ENCODE results near the gene CIAO2A.
"Not testable (repeated sequence)": the region's sequence is repeated elsewhere in the genome, so short reads cannot be mapped to it uniquely, and the experiment has no call there.

CIAO2A gene

DNA sequence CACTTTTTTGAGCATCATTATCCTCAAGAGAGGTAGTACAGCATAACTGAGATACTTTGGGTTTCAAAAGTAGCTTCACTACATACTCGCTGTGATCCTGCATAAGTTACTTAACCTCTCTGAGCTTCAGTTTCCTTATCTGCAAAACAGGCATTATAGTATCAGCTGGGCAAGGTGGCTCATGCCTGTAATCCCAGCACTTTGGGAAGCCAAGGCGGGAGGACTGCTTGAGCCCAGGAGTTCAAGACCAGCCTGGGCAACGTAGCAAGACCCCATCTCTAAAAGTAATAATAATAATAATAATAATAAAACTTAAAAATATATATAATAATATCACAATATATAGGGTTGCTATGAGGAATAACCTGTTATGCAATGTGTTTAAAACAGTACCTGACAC, 10.9 kb downstream of the CIAO2A start:
- Histone ChIP-seq H3K9me3 (ENCODE audit: low read length) (peaks cover under 1% of the 10 kb centered on the region), H2AFZ (ENCODE audit: low read depth, low read length) (no peak overlapping the region), H3K4me1 (ENCODE audit: insufficient read depth, low read length) (no peaks in the 10 kb centered on the region), H3K27me3 (ENCODE audit: insufficient read depth, low read length) (no peaks in the 10 kb centered on the region), H3K4me3 (ENCODE audit: low read length) (no peak overlapping the region), H3K36me3 (ENCODE audit: insufficient read depth, low read length) (peaks cover 26% of the 10 kb centered on the region)

DNA sequence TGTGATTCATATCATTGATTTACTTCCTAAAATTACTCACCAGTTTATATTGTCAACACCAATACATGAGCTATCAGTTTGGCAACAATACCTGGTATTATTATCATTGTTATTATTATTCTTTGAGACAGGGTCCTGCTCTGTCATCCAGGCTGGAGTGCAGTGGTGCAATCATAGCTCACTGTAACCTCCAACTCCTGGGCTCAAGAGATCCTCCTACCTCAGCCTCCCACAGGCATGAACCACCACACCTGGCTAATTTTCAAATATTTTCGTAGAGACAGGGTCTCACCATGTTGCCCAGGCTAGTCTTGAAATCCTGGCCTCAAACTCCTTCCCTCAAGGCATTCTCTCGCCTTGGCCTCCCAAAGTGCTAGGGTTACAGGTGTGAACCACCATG, 20.1 kb downstream of the CIAO2A start:
- peaks cover 28% of the 10 kb centered on the region for H3K36me3 ChIP-seq (ENCODE audit: insufficient read depth, low read length)
- not testable (repeated sequence) for H3K27me3 ChIP-seq (ENCODE audit: insufficient read depth, low read length); H2AFZ ChIP-seq (ENCODE audit: low read depth, low read length); H3K9me3 ChIP-seq (ENCODE audit: low read length); H3K4me3 ChIP-seq (ENCODE audit: low read length); H3K4me1 ChIP-seq (ENCODE audit: insufficient read depth, low read length)

DNA sequence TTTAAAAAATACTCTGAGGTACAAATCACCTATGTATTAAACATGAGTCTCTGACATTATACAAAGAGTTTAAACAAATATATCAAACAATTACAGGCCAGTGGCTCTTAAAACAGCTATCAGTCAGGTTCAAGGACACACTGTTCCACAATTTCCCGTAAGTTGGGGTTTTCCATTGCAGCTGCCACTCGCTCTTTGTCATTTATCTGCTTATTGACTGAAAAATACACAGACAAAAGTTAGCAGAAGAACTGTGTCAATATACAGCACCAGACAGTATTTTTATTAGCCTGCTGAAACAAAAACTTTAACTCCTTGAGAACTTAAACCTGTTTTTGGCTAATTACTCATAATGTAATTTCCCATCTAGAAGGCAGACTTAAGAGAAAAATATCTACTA, 20.8 kb downstream of the CIAO2A start:
- Histone ChIP-seq H2AFZ (ENCODE audit: low read depth, low read length) (no peak overlapping the region), H3K9me3 (ENCODE audit: low read length) (no peaks in the 10 kb centered on the region), H3K27me3 (ENCODE audit: insufficient read depth, low read length) (no peaks in the 10 kb centered on the region), H3K4me3 (ENCODE audit: low read length) (no peak overlapping the region), H3K4me1 (ENCODE audit: insufficient read depth, low read length) (no peaks in the 10 kb centered on the region), H3K36me3 (ENCODE audit: insufficient read depth, low read length) (peaks cover 28% of the 10 kb centered on the region)

DNA sequence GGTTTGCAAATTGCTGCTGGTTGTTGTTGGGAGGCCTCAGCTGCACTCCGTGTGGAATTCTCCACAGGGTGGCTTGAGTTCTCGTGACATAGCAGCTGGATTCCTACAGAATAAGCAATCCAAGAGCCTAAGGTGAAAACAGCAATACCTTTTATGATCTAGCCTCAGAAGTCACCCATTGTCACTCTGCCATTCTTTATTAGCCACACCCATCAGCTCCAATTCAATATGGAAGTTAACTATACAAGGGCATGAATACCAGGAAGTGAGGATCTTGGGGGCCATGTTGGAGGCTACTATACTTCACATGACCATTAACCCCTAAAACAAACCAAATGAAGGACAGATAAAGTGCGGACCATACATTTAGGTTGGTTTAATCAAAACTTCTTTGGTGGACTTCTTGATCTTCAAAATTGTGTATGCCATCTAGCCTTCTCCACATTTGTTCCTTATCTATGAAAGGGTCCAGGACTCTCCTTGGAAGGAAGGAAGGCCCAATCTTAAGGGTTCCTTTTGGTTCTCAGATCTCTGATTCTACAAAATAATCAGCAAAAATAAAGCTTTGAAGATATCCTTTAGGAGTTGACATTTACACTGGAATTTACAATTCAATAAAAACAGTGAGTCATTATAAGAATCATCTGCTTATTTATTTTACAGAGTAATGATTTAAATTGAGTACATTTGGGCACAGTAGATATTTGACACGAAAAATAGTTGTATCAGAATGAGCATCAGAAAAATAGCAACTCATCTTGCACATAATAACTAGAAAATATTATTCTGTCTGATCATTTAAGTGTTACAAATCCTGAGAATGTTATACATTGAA, 21.5 kb downstream of the CIAO2A start:
- H3K4me3 ChIP-seq (ENCODE audit: low read length): no peak overlapping the region
- no peaks in the 10 kb centered on the region for H3K4me1 ChIP-seq (ENCODE audit: insufficient read depth, low read length)
- H3K9me3 ChIP-seq (ENCODE audit: low read length): no peaks in the 10 kb centered on the region

DNA sequence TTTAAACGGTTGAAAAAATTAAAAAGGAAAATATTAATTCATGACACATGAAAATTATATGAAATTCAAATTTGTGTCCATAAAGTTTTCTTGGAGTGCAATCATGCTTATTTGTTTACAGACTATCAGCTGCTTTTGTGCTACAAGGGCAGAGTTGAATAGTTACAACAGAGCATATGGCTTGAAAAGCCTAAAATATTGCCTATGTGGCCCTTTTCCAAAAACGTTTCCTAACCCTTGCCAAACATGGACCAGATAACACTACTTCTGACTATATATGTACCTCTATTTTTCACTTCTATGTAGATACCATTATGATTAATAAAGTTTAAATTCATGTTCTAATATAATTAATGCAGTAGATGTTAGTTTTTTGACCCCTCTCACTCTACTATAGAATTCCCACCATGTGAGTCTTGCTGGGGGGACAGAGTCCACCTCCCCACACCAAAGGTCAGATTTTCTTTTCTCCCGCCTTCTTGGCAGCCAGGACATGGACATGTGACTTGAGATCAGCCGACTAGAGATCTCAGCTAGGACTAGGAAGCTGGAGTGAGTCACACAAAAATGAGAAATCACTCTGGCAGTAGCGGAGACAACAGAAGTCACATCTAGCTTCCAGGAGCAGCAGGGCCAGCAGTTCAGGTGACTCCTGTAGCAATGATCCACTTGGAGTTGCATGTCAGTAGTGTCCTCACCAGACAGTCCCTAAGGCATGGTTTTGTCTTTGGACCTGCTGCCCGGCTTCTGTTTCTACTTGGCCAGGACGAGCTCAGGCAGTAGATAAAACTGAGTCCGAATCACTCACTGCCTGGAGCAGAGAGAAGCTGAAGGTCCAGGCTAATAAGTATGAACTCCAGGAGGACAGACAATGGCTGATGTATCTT, 22.4 kb downstream of the CIAO2A start:
- no peak overlapping the region for H3K4me3 ChIP-seq (ENCODE audit: low read length)
- H2AFZ ChIP-seq (ENCODE audit: low read depth, low read length): no peak overlapping the region
- H3K36me3 ChIP-seq (ENCODE audit: insufficient read depth, low read length): peaks cover 28% of the 10 kb centered on the region
- H3K27me3 ChIP-seq (ENCODE audit: insufficient read depth, low read length): no peaks in the 10 kb centered on the region
- no peaks in the 10 kb centered on the region for H3K9me3 ChIP-seq (ENCODE audit: low read length)
- H3K4me1 ChIP-seq (ENCODE audit: insufficient read depth, low read length): no peaks in the 10 kb centered on the region

More for the DNA sequence above, 21.5 kb downstream of the CIAO2A start:
- Histone ChIP-seq H3K27me3 (ENCODE audit: insufficient read depth, low read length) (no peaks in the 10 kb centered on the region), H3K36me3 (ENCODE audit: insufficient read depth, low read length) (peaks cover 28% of the 10 kb centered on the region), H2AFZ (ENCODE audit: low read depth, low read length) (no peak overlapping the region)

DNA sequence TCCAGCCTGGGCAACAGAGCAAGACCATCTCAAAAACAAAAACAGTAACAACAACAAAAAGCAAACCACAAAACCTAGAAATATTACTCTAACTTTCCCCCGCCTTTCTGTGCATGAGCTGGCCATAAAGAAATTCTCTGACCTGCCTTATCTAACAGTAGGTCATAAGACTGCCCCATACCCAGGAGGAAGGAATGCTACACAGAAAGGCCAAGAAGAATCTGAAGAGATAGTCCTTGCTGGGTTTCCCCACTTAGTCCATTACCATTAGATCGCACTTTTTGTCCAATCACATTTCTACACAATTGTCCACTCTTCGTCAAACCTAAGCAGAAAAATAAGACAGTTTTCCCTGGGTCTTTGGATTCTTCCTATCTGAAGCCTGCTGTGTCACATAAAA, 23.5 kb downstream of the CIAO2A start:
- Histone ChIP-seq H3K4me3 (ENCODE audit: low read length) (no peak overlapping the region), H3K4me1 (ENCODE audit: insufficient read depth, low read length) (no peaks in the 10 kb centered on the region), H3K36me3 (ENCODE audit: insufficient read depth, low read length) (peaks cover 24% of the 10 kb centered on the region), H3K27me3 (ENCODE audit: insufficient read depth, low read length) (no peaks in the 10 kb centered on the region), H3K9me3 (ENCODE audit: low read length) (no peaks in the 10 kb centered on the region), H2AFZ (ENCODE audit: low read depth, low read length) (no peak overlapping the region)

DNA sequence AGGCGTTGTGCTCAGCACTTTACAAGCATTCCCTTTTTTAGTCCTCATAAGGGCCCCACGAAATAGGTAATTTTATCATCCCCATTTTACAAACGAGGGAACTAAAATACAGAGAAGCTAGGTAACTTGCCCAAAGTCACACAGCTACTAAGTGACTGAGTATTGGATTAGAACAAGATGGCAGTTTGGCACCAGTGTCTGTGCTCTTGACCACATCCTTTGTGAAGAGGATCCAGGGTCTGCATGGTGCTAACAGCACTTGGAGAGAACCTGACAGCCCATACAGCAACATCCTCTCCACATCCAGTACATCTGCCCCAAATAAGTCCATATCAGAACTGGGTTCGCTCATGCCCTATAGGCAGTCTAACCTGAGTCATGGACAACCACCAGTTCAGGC, 25.5 kb downstream of the CIAO2A start:
- Histone ChIP-seq H3K27me3 (ENCODE audit: insufficient read depth, low read length) (no peaks in the 10 kb centered on the region), H3K36me3 (ENCODE audit: insufficient read depth, low read length) (peaks cover 11% of the 10 kb centered on the region), H3K9me3 (ENCODE audit: low read length) (no peaks in the 10 kb centered on the region), H2AFZ (ENCODE audit: low read depth, low read length) (no peak overlapping the region), H3K4me1 (ENCODE audit: insufficient read depth, low read length) (no peaks in the 10 kb centered on the region), H3K4me3 (ENCODE audit: low read length) (no peak overlapping the region)

DNA sequence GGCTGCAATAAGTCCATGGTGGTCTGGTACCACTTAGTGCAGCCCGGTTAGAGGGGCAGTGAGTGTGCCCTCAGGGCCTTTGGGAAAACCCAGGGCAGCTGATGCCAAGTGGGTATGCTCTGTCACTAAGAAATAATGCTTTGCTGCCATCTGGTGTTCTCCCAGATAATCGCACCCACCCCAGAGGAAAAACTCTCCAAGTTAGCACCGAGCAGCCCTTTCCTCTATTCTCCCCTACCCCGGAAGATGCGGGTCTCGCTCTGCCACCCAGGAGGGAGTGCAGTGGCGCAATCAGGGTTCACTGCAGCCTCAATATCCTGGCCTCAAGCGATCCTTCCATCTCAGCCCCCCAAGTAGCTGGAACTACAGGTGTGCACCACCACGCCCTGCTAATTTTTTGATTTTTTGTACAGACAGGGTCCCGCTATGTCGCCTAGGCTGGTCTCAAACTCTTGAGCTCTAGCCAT, 26.0 kb downstream of the CIAO2A start:
- no peak overlapping the region for H2AFZ ChIP-seq (ENCODE audit: low read depth, low read length)
- no peaks in the 10 kb centered on the region for H3K27me3 ChIP-seq (ENCODE audit: insufficient read depth, low read length)
- H3K9me3 ChIP-seq (ENCODE audit: low read length): no peaks in the 10 kb centered on the region
- H3K4me3 ChIP-seq (ENCODE audit: low read length): no peak overlapping the region
- H3K4me1 ChIP-seq (ENCODE audit: insufficient read depth, low read length): no peaks in the 10 kb centered on the region
- H3K36me3 ChIP-seq (ENCODE audit: insufficient read depth, low read length): peaks cover 8% of the 10 kb centered on the region

DNA sequence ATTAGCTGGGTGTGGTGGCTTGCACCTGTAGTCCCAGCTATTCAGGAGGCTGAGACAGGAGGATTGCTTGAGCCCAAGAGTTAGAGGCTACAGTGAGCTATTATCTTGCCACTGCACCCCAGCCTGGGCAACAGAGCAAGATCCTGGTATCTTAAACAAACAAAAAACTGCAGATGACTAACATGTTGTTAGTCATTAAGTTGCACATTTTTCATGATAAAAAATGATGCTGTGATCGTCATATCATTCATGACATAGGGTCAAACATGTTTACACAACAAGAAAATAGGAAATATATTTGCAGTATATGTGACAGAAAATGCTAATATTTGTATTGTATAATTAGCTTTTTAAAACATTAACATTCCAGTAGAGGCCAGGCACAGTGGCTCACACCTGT, 27.2 kb downstream of the CIAO2A start:
- no peaks in the 10 kb centered on the region for H3K9me3 ChIP-seq (ENCODE audit: low read length)
- no peaks in the 10 kb centered on the region for H3K27me3 ChIP-seq (ENCODE audit: insufficient read depth, low read length)
- no peak overlapping the region for H3K4me3 ChIP-seq (ENCODE audit: low read length)
- H2AFZ ChIP-seq (ENCODE audit: low read depth, low read length): no peak overlapping the region
- no peaks in the 10 kb centered on the region for H3K4me1 ChIP-seq (ENCODE audit: insufficient read depth, low read length)
- peaks cover 4% of the 10 kb centered on the region for H3K36me3 ChIP-seq (ENCODE audit: insufficient read depth, low read length)

DNA sequence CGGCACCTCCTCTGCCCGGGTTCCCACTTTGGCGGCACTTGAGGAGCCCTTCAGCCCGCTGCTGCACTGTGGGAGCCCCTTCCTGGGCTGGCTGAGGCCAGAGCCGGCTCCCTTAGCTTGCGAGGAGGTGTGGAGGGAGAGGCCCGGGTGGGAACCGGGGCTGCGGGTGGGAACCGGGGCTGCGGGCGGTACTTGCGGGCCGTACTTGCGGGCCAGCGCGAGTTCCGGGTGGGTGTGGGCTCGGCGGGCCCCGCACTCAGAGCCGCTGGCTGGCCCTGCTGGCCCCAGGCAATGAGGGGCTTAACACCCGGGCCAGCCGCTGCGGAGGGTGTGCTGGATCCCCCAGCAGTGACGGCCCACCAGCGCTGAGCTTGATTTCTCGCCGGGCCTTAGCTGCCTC, 32.9 kb downstream of the CIAO2A start:
- no peaks in the 10 kb centered on the region for H3K4me1 ChIP-seq (ENCODE audit: insufficient read depth, low read length)
- H3K27me3 ChIP-seq (ENCODE audit: insufficient read depth, low read length): no peaks in the 10 kb centered on the region
- no peaks in the 10 kb centered on the region for H3K36me3 ChIP-seq (ENCODE audit: insufficient read depth, low read length)
- H3K9me3 ChIP-seq (ENCODE audit: low read length): peaks cover 2% of the 10 kb centered on the region
- H2AFZ ChIP-seq (ENCODE audit: low read depth, low read length): no peak overlapping the region
- H3K4me3 ChIP-seq (ENCODE audit: low read length): no peak overlapping the region

DNA sequence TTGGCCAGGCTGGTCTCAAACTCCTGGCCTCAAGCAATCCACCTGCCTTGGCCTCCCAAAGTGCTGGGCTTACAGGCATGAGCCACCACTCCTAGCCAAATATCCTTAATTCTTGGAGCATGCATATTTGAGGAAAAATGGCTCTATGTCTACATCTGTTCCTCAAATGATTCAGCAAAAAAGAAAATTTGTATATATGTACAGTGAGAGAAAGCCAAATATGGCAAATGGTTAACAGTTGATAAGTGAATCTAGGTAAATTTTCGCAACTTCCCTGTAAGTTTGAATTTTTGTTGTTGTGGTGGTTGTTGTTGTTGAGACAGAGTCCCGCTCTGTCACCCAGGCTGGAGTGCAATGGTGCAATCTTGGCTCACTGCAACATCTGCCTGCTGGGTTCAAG, 34.5 kb downstream of the CIAO2A start:
- H2AFZ ChIP-seq (ENCODE audit: low read depth, low read length); H3K36me3 ChIP-seq (ENCODE audit: insufficient read depth, low read length); H3K27me3 ChIP-seq (ENCODE audit: insufficient read depth, low read length); H3K4me1 ChIP-seq (ENCODE audit: insufficient read depth, low read length); H3K9me3 ChIP-seq (ENCODE audit: low read length); H3K4me3 ChIP-seq (ENCODE audit: low read length): not testable (repeated sequence)

DNA sequence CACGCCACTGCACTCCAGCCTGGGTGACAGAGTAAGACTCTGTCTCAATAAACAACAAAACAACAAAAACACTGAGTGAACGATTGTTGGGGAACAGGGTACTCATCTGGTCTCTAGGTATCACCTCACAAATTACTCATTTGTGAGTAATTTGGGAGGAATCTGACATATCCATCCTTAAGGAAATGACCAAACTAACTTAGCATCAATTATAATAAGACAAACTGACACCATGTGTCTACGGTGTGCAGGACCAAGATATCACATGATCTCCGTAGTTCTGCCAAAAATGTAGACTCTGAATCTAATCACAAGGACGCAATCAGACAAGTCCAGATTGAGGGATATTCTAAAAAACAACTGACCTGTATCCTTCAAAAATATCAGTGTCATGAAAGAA, 35.4 kb downstream of the CIAO2A start:
- Histone ChIP-seq H2AFZ (ENCODE audit: low read depth, low read length) (no peak overlapping the region), H3K4me1 (ENCODE audit: insufficient read depth, low read length) (no peaks in the 10 kb centered on the region), H3K4me3 (ENCODE audit: low read length) (no peak overlapping the region), H3K27me3 (ENCODE audit: insufficient read depth, low read length) (no peaks in the 10 kb centered on the region), H3K9me3 (ENCODE audit: low read length) (peaks cover 2% of the 10 kb centered on the region), H3K36me3 (ENCODE audit: insufficient read depth, low read length) (no peaks in the 10 kb centered on the region)

DNA sequence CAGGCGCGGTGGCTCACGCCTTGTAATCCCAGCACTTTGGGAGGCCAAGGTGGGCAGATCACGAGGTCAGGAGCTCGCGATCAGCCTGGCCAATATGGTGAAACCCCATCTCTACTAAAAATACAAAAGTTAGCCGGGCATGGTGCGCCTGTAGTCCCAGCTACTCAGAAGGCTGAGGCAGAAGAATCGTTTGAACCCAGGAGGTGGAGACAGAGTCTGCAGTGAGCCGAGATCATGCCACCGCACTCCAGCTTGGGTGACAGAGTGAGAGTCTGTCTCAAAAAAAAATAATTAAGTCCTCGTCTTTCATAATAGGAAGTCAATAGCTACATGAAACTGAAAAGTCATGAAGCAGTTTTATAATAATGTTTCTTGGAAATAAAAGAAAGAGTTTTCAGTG, 40.0 kb downstream of the CIAO2A start:
- H3K4me3 ChIP-seq (ENCODE audit: low read length); H3K27me3 ChIP-seq (ENCODE audit: insufficient read depth, low read length); H3K36me3 ChIP-seq (ENCODE audit: insufficient read depth, low read length); H2AFZ ChIP-seq (ENCODE audit: low read depth, low read length); H3K9me3 ChIP-seq (ENCODE audit: low read length): not testable (repeated sequence)
- H3K4me1 ChIP-seq (ENCODE audit: insufficient read depth, low read length): peaks cover 18% of the 10 kb centered on the region
